GM21786 (cell line): ENCODE measurements around the gene MACROH2A1.
A peak's percentile ranks its signal among the peaks of the same experiment; 100 is the strongest.

ENCODE experiments used
- ATAC-seq: cut with Tn5 transposase; IDR thresholded peaks from one replicate; pipeline ENCODE4 v1.9.1; 2021; ENCODE audit not compliant: unreplicated experiment

MACROH2A1 gene

GRCh38 chr5:135436951-135437418 lies 38.0 kb upstream of the MACROH2A1 start:
- no peak for ATAC-seq

- ATAC-seq, result no peak
Measured at GRCh38 chr5:135435467-135436330, 36.7 kb upstream of the MACROH2A1 start.

- ATAC-seq, result no peak
Measured at GRCh38 chr5:135434591-135435466, 35.8 kb upstream of the MACROH2A1 start.

- ATAC-seq, result no peak
Measured at GRCh38 chr5:135433681-135434426, 34.8 kb upstream of the MACROH2A1 start.

GRCh38 chr5:135432113-135432512 lies 33.1 kb upstream of the MACROH2A1 start:
- no peak for ATAC-seq

- ATAC-seq, result no peak
Measured at GRCh38 chr5:135430135-135430437, 31.1 kb upstream of the MACROH2A1 start.

GRCh38 chr5:135429301-135430134 lies 30.5 kb upstream of the MACROH2A1 start:
- ATAC-seq, result no peak

GRCh38 chr5:135428586-135428985 lies 29.6 kb upstream of the MACROH2A1 start:
- no peak for ATAC-seq

GRCh38 chr5:135426102-135427082 lies 27.4 kb upstream of the MACROH2A1 start:
- ATAC-seq, result peak; percentile 84

- ATAC-seq, result no peak
Measured at GRCh38 chr5:135425641-135426040, 26.6 kb upstream of the MACROH2A1 start.

GRCh38 chr5:135423846-135424168 lies 24.8 kb upstream of the MACROH2A1 start:
- ATAC-seq, result no peak

GRCh38 chr5:135423146-135423845 lies 24.3 kb upstream of the MACROH2A1 start:
- ATAC-seq, result no peak

- no peak for ATAC-seq
Measured at GRCh38 chr5:135422419-135422818, 23.4 kb upstream of the MACROH2A1 start.

- ATAC-seq, result no peak
Measured at GRCh38 chr5:135417083-135417482, 18.1 kb upstream of the MACROH2A1 start.

- ATAC-seq, result no peak
Measured at GRCh38 chr5:135405082-135405481, 6.1 kb upstream of the MACROH2A1 start.

- ATAC-seq, result no peak
Measured at GRCh38 chr5:135402031-135402430, 3.0 kb upstream of the MACROH2A1 start.

GRCh38 chr5:135400866-135401265 lies 1.8 kb upstream of the MACROH2A1 start:
- ATAC-seq, result no peak

GRCh38 chr5:135399794-135400542 lies 937 bp upstream of the MACROH2A1 start:
- no peak for ATAC-seq
